ENCODE results near the gene EGFL8.
A peak's percentile ranks its signal among the peaks of the same experiment; 100 is the strongest.
"Not testable (repeated sequence)": the region's sequence is repeated elsewhere in the genome, so short reads cannot be mapped to it uniquely, and the experiment has no call there.

EGFL8 gene

GRCh38 chr6:32164295-32164694, at the start of gene EGFL8:
Gene EGFL8 (plus strand): TSS chr6:32164595. CDS start chr6:32166166, 1,571 bp downstream.
- no peak for DNase-seq (ENCODE audit: low spot score)

- DNase-seq (ENCODE audit: low spot score) = no peak
These were observed 49.6 kb upstream of the EGFL8 start for GRCh38 chr6:32114796-32115195.

- no peak for DNase-seq (ENCODE audit: low spot score)
These were observed 48.8 kb upstream of the EGFL8 start for GRCh38 chr6:32115623-32116022.

GRCh38 chr6:32116674-32117073, 47.7 kb upstream of the EGFL8 start:
- no peak for DNase-seq (ENCODE audit: low spot score)

GRCh38 chr6:32117461-32117860, 46.9 kb upstream of the EGFL8 start:
- DNase-seq (ENCODE audit: low spot score) = no peak

GRCh38 chr6:32118782-32119628, 45.4 kb upstream of the EGFL8 start:
- DNase-seq (ENCODE audit: low spot score) = peak; percentile 84

- no peak for DNase-seq (ENCODE audit: low spot score)
These were observed 43.8 kb upstream of the EGFL8 start for GRCh38 chr6:32120573-32121059.

GRCh38 chr6:32123681-32124080, 40.7 kb upstream of the EGFL8 start:
- no peak for DNase-seq (ENCODE audit: low spot score)

GRCh38 chr6:32126880-32127279, 37.5 kb upstream of the EGFL8 start:
- no peak for DNase-seq (ENCODE audit: low spot score)

GRCh38 chr6:32127409-32127716, 37.0 kb upstream of the EGFL8 start:
- no peak for DNase-seq (ENCODE audit: low spot score)

- peak; percentile 100 for DNase-seq (ENCODE audit: low spot score)
These were observed 36.4 kb upstream of the EGFL8 start, which contains the start of gene ATF6B for GRCh38 chr6:32127717-32128592. Gene ATF6B (minus strand): TSS chr6:32128246. CDS start chr6:32128207, 39 bp downstream.

- no peak for DNase-seq (ENCODE audit: low spot score)
These were observed 35.6 kb upstream of the EGFL8 start for GRCh38 chr6:32128751-32129296.

- DNase-seq (ENCODE audit: low spot score) = no peak
These were observed 34.9 kb upstream of the EGFL8 start for GRCh38 chr6:32129297-32130088.

GRCh38 chr6:32131439-32131948, 32.9 kb upstream of the EGFL8 start:
- no peak for DNase-seq (ENCODE audit: low spot score)

GRCh38 chr6:32132110-32132509, 32.3 kb upstream of the EGFL8 start:
- DNase-seq (ENCODE audit: low spot score) = no peak

GRCh38 chr6:32133786-32134185, 30.6 kb upstream of the EGFL8 start:
- DNase-seq (ENCODE audit: low spot score) = no peak

GRCh38 chr6:32137454-32137853, 26.9 kb upstream of the EGFL8 start:
- DNase-seq (ENCODE audit: low spot score) = no peak

GRCh38 chr6:32139590-32139989, 24.8 kb upstream of the EGFL8 start:
- DNase-seq (ENCODE audit: low spot score) = no peak

- no peak for DNase-seq (ENCODE audit: low spot score)
These were observed 23.9 kb upstream of the EGFL8 start for GRCh38 chr6:32140420-32141046.

- not testable (repeated sequence) for DNase-seq (ENCODE audit: low spot score)
These were observed 20.2 kb upstream of the EGFL8 start for GRCh38 chr6:32144238-32144637.

- DNase-seq (ENCODE audit: low spot score) = no peak
These were observed 18.1 kb upstream of the EGFL8 start for GRCh38 chr6:32146287-32146686.

Data from pons (tissue), 1 donor.